ENCODE measurements around the gene TGIF2. TPM values are rescaled to one million over a fixed set of nuclear protein-coding genes. Genes with fewer than 3 reads are reported as not detected.

Gene TGIF2
- total RNA-seq, 1 donor: 10.9 TPM

- peak; percentile 7 for TF ChIP-seq CTCF (IDR thresholded peaks at IDR 0.05; ENCODE audit: extremely low read depth, low read depth, low read length)
- peaks cover 49% of the 10 kb centered on the region for H3K36me3 ChIP-seq (ENCODE audit: insufficient read depth, low read length)
- peak overlapping the region; percentile 99 for H3K4me3 ChIP-seq (ENCODE audit: insufficient read depth, low read length)
- peaks cover 57% of the 10 kb centered on the region for H3K79me2 ChIP-seq (ENCODE audit: insufficient read depth, low read length)
- peak overlapping the region; percentile 94 for H3K4me2 ChIP-seq (ENCODE audit: insufficient read depth, low read length)
- no peak overlapping the region for H2AFZ ChIP-seq (ENCODE audit: low read length)
- H3K4me1 ChIP-seq (ENCODE audit: insufficient read depth, low read length): peaks cover 37% of the 10 kb centered on the region
- H4K20me1 ChIP-seq (ENCODE audit: insufficient read depth, low read length): peaks cover 67% of the 10 kb centered on the region
- peak; percentile 98 for DNase-seq (ENCODE audit: insufficient read length, low spot score, missing footprints)
- H3K27ac ChIP-seq (ENCODE audit: low read depth, low read length): peak overlapping the region; percentile 86
- no peaks in the 10 kb centered on the region for H3K27me3 ChIP-seq (ENCODE audit: insufficient read depth, low read length)
- H3K9me3 ChIP-seq (ENCODE audit: low read depth, low read length): no peaks in the 10 kb centered on the region
These were observed 29.0 kb upstream of the TGIF2 start for GRCh38 chr20:36544134-36545018.

GRCh38 chr20:36546111-36546736 lies 27.2 kb upstream of the TGIF2 start:
- no peak overlapping the region for H3K4me2 ChIP-seq (ENCODE audit: insufficient read depth, low read length)
- peaks cover 56% of the 10 kb centered on the region for H3K36me3 ChIP-seq (ENCODE audit: insufficient read depth, low read length)
- no peaks in the 10 kb centered on the region for H3K27me3 ChIP-seq (ENCODE audit: insufficient read depth, low read length)
- H3K79me2 ChIP-seq (ENCODE audit: insufficient read depth, low read length): peaks cover 57% of the 10 kb centered on the region
- no peak overlapping the region for H3K27ac ChIP-seq (ENCODE audit: low read depth, low read length)
- H3K4me3 ChIP-seq (ENCODE audit: insufficient read depth, low read length): no peak overlapping the region
- peaks cover 28% of the 10 kb centered on the region for H3K4me1 ChIP-seq (ENCODE audit: insufficient read depth, low read length)
- no peak for DNase-seq (ENCODE audit: insufficient read length, low spot score, missing footprints)
- H3K9me3 ChIP-seq (ENCODE audit: low read depth, low read length): no peaks in the 10 kb centered on the region
- peaks cover 81% of the 10 kb centered on the region for H4K20me1 ChIP-seq (ENCODE audit: insufficient read depth, low read length)
- no peak for TF ChIP-seq CTCF (IDR thresholded peaks at IDR 0.05; ENCODE audit: extremely low read depth, low read depth, low read length)
- no peak overlapping the region for H2AFZ ChIP-seq (ENCODE audit: low read length)

DNA sequence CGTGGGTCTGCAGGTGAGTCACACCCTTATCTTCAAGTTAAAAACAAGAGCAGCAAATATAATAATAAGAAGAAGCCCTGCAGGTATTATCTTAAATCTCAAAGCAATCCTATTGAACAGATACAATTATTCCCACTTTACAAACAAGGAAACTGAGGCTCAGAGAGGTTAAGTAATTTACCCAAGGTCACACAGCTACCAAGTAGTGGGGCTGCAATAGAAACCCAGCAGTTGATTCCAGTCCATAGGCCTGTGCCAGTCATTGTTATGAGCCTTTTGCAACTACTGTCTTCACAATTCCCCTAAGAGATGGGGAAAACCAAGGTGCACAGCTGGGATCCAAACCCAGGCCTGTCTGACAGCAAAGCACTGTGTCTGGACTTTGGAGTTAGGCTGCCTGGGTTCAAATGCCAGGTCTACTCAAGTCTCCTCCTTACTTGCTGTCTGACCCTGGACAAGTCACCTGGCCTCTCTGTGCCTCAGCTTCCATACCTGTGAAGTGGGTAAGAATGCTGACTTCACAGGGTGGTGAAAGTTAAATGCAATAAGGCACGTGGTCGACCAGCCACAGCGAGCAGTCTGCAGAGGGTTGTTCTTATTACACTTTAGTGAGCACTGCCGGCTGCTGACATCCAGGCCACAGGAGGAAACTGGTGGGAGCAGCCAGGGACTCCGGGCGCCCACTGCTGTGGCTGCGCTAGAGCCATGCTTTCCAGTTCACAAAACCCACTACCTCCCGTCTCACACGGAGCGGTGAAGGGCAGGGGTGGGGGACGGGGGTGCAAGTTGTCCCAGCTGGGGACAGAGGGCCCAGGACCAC lies 26.0 kb upstream of the TGIF2 start:
- Histone ChIP-seq H2AFZ (ENCODE audit: low read length) (no peak overlapping the region), H3K4me3 (ENCODE audit: insufficient read depth, low read length) (no peak overlapping the region), H3K36me3 (ENCODE audit: insufficient read depth, low read length) (peaks cover 56% of the 10 kb centered on the region), H3K4me1 (ENCODE audit: insufficient read depth, low read length) (peaks cover 25% of the 10 kb centered on the region), H3K27me3 (ENCODE audit: insufficient read depth, low read length) (no peaks in the 10 kb centered on the region), H3K9me3 (ENCODE audit: low read depth, low read length) (no peaks in the 10 kb centered on the region), H3K79me2 (ENCODE audit: insufficient read depth, low read length) (peaks cover 46% of the 10 kb centered on the region), H3K4me2 (ENCODE audit: insufficient read depth, low read length) (no peak overlapping the region), H4K20me1 (ENCODE audit: insufficient read depth, low read length) (peaks cover 74% of the 10 kb centered on the region), H3K27ac (ENCODE audit: low read depth, low read length) (no peak overlapping the region)
- no peak for TF ChIP-seq CTCF (IDR thresholded peaks at IDR 0.05; ENCODE audit: extremely low read depth, low read depth, low read length)
- no peak for DNase-seq (ENCODE audit: insufficient read length, low spot score, missing footprints)
